Muscle layer of colon (tissue), 2 donors: ENCODE data around the gene SETX.
"Not testable (repeated sequence)": the region's sequence is repeated elsewhere in the genome, so short reads cannot be mapped to it uniquely, and the experiment has no call there.

ENCODE experiments used
- H3K27ac ChIP-seq: one replicate; pipeline ENCODE4 v1.7.0; 2013; ENCODE audit warnings: low read depth, mild to moderate bottlenecking, low read length, moderate library complexity
- H3K27me3 ChIP-seq, 2 donors: one replicate each; pipeline ENCODE4 v1.7.0; 2013; ENCODE audit warnings: low read length in 2 of 2, mild to moderate bottlenecking in 2 of 2; ENCODE audit not compliant: insufficient read depth in 2 of 2, control insufficient read depth in 1 of 2
- H3K36me3 ChIP-seq: one replicate; pipeline ENCODE4 v1.7.0; 2013; ENCODE audit warnings: mild to moderate bottlenecking, low read length; ENCODE audit not compliant: insufficient read depth
- H3K4me1 ChIP-seq: one replicate; pipeline ENCODE4 v1.7.0; 2013; ENCODE audit warnings: mild to moderate bottlenecking, low read length; ENCODE audit not compliant: insufficient read depth
- H3K4me3 ChIP-seq, 2 donors: one replicate each; pipeline ENCODE4 v1.7.0; 2013; ENCODE audit warnings: low read length in 2 of 2, low read depth in 1 of 2, mild to moderate bottlenecking in 1 of 2, moderate library complexity in 1 of 2
- H3K9ac ChIP-seq: one replicate; pipeline ENCODE4 v1.7.0; 2013; ENCODE audit warnings: low read length
- H3K9me3 ChIP-seq: one replicate; pipeline ENCODE4 v1.7.0; 2013; ENCODE audit warnings: mild to moderate bottlenecking, low read length
- donor health status: abdominal sarcoma.
- donor health status: Adenocarcinoma of cecum.

The SETX gene

DNA sequence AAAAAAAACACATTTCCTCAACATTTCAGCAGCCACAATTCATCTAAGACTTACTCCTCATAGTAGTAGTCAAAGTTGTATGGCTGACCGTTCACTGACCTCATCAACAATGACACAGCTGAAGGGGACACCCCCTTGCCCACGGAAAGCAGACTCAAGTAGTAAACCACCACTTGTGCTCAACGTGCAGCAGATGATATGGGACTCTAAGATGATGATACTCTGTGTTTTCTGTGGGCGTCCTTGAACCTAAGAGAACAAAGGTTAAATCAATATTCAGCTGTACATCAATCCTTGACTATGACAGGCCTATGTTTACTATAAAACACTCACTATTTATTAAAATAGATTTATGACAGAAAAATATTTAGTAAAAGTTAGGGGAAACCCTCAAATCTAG lies 71.6 kb downstream of the SETX start:
- Histone ChIP-seq H3K9me3 (no peaks in the 10 kb centered on the region), H3K9ac (no peak overlapping the region), H3K27me3 (no peaks in the 10 kb centered on the region), H3K27ac (no peak overlapping the region), H3K4me1 (no peaks in the 10 kb centered on the region), H3K4me3 (no peak overlapping the region), H3K36me3 (peaks cover 75% of the 10 kb centered on the region)

DNA sequence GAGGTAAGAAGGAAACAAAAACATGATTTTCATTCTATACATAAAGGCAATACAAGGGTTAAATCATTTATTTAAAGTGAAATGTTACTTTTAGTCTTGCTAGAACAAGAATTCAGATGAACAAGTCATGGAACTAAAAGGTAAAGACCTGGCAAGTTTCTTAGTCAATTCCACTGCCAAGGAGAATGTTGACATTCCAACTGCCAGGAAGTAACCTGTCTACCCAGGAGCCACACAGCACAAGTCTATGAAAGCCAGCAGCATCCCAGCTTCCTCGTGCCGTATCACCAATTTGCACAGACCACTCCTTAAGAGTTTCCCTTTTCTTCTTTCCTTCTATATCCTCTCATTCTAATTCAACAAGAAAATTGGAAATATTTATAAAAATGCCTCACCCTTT lies 79.9 kb downstream of the SETX start:
- Histone ChIP-seq H3K27ac (no peak overlapping the region), H3K9me3 (no peaks in the 10 kb centered on the region), H3K27me3 (no peaks in the 10 kb centered on the region), H3K9ac (no peak overlapping the region), H3K36me3 (peaks cover 82% of the 10 kb centered on the region), H3K4me3 (no peak overlapping the region), H3K4me1 (no peaks in the 10 kb centered on the region)

DNA sequence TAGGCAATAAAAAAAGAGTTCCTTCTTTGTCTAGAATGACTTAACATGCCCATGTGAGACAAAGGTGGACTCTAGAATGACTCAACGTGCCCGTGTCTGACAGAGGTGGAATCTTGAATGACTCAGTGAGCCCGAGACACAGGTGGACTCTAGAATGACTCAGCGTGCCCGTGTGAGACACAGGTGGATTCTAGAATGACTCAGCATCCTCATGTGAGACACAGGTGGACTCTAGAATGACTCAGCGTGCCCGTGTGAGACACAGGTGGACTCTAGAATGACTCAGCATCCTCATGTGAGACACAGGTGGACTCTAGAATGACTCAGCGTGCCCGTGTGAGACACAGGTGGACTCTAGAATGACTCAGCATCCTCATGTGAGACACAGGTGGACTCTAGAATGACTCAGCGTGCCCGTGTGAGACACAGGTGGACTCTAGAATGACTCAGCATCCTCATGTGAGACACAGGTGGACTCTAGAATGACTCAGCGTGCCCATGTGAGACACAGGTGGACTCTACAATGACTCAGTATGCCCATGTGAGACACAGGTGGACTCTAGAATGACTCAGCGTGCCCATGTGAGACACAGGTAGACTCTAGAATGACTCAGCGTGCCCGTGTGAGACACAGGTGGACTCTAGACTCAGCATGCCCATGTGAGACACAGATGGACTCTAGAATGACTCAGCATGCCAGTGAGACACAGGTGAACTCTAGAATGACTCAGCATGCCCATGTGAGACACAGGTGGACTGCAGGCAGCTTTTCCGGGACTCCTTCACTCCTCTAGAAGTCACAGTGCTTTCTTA lies 84.9 kb downstream of the SETX start:
- not testable (repeated sequence) for H3K9ac ChIP-seq, H3K9me3 ChIP-seq, H3K27ac ChIP-seq, H3K4me3 ChIP-seq, H3K4me1 ChIP-seq, H3K27me3 ChIP-seq
- peaks cover 55% of the 10 kb centered on the region for H3K36me3 ChIP-seq

- no peaks in the 10 kb centered on the region for H3K27me3 ChIP-seq
- H3K4me1 ChIP-seq = no peaks in the 10 kb centered on the region
- peaks cover 55% of the 10 kb centered on the region for H3K36me3 ChIP-seq
- H3K9ac ChIP-seq = no peak overlapping the region
- no peaks in the 10 kb centered on the region for H3K9me3 ChIP-seq
- H3K27ac ChIP-seq = no peak overlapping the region
- no peak overlapping the region for H3K4me3 ChIP-seq
These were observed 85.9 kb downstream of the SETX start for GRCh38 chr9:132268725-132269352.

GRCh38 chr9:132267660-132268059 lies 87.1 kb downstream of the SETX start:
- no peaks in the 10 kb centered on the region for H3K4me1 ChIP-seq
- no peak overlapping the region for H3K9ac ChIP-seq
- no peaks in the 10 kb centered on the region for H3K9me3 ChIP-seq
- peaks cover 59% of the 10 kb centered on the region for H3K36me3 ChIP-seq
- H3K27ac ChIP-seq = no peak overlapping the region
- no peaks in the 10 kb centered on the region for H3K27me3 ChIP-seq
- no peak overlapping the region for H3K4me3 ChIP-seq

- no peak overlapping the region for H3K4me3 ChIP-seq
- no peaks in the 10 kb centered on the region for H3K9me3 ChIP-seq
- H3K27ac ChIP-seq = no peak overlapping the region
- no peaks in the 10 kb centered on the region for H3K27me3 ChIP-seq
- H3K9ac ChIP-seq = no peak overlapping the region
- peaks cover 60% of the 10 kb centered on the region for H3K36me3 ChIP-seq
- H3K4me1 ChIP-seq = no peaks in the 10 kb centered on the region
These were observed 88.8 kb downstream of the SETX start for GRCh38 chr9:132266017-132266416.

GRCh38 chr9:132260846-132261245 lies 93.9 kb downstream of the SETX start:
- Histone ChIP-seq H3K4me3 (no peak overlapping the region), H3K4me1 (no peaks in the 10 kb centered on the region), H3K9me3 (no peaks in the 10 kb centered on the region), H3K9ac (no peak overlapping the region), H3K36me3 (peaks cover 35% of the 10 kb centered on the region), H3K27me3 (no peaks in the 10 kb centered on the region), H3K27ac (no peak overlapping the region)

DNA sequence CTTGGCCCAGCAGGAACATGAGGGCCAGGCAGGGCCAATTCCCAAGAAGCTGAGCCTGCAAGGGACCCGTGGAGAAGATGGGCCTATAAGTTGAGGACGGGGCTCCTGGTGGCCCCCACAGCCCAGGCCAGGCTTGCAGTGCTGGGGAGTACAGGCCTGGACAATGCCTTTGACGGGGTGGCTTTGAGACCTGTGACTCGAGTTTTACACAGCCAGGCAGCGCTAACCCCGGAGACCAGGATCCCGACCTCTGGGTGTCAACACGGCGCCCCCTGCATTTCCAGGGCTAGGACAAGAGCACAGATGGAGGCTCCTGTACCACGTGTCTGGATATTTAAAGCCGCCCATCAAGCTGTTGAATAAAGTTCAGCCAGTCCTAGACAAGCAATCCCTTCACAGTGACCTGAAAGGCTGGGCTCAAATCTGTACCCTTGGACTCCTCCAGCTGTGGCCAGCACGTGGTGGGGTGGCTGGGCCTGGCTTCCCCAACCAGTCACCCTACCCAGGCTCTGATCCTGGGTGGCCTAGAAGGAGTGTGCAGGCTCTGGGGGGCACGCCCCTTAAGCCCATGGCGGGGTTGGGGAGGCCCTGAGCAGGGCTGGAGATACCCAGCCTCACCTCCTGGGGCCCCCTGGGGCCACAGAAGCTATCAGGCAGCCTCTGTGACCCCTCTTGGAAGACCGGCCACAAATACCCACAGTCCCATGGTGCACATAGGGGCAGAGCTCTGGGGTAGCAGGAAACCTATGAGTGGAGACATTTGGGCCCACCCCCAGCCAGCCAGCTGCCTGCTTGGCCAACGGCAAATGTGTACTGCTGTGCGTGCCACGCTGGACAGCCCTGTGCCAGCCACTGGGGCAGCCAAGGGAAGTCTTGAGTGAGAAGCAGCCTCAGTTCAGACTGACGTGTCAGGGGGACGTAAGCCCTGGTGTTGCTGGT lies 104.2 kb downstream of the SETX start:
- Histone ChIP-seq H3K4me1 (peaks cover 6% of the 10 kb centered on the region), H3K27me3 (no peaks in the 10 kb centered on the region), H3K9ac (no peak overlapping the region), H3K4me3 (no peak overlapping the region), H3K36me3 (no peaks in the 10 kb centered on the region), H3K9me3 (no peaks in the 10 kb centered on the region), H3K27ac (no peak overlapping the region)

DNA sequence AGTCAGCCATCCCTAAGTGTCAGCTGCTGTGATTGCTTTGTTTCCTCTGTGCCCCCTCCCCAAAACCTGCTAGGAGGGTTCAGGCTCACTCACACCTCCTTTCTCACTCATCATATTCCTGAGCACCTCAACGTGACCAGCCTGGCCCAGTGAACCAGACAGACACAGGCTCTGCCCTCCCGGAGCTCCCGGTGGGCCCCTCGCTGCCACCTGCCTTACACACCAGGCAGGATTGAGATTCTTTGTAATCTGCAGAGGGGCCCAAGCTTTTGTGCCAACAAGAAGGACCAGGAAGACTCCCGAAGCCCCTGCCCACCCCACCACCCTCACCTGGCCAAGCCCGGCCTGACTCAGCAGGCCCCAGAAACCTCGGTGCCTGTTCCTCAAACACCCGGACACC lies 105.1 kb downstream of the SETX start:
- no peaks in the 10 kb centered on the region for H3K27me3 ChIP-seq
- no peak overlapping the region for H3K4me3 ChIP-seq
- no peaks in the 10 kb centered on the region for H3K36me3 ChIP-seq
- H3K9me3 ChIP-seq = no peaks in the 10 kb centered on the region
- no peak overlapping the region for H3K27ac ChIP-seq
- peaks cover 6% of the 10 kb centered on the region for H3K4me1 ChIP-seq
- no peak overlapping the region for H3K9ac ChIP-seq

GRCh38 chr9:132249123-132249522 lies 105.7 kb downstream of the SETX start:
- Histone ChIP-seq H3K9ac (no peak overlapping the region), H3K4me3 (no peak overlapping the region), H3K36me3 (no peaks in the 10 kb centered on the region), H3K27me3 (no peaks in the 10 kb centered on the region), H3K27ac (no peak overlapping the region), H3K4me1 (peaks cover 6% of the 10 kb centered on the region), H3K9me3 (no peaks in the 10 kb centered on the region)

GRCh38 chr9:132247942-132248341 lies 106.8 kb downstream of the SETX start:
- H3K9ac ChIP-seq = no peak overlapping the region
- no peak overlapping the region for H3K4me3 ChIP-seq
- H3K27ac ChIP-seq = no peak overlapping the region
- H3K9me3 ChIP-seq = no peaks in the 10 kb centered on the region
- H3K36me3 ChIP-seq = no peaks in the 10 kb centered on the region
- peaks cover 6% of the 10 kb centered on the region for H3K4me1 ChIP-seq
- H3K27me3 ChIP-seq = no peaks in the 10 kb centered on the region
